Kidney (tissue), 14 donors: ENCODE results near the gene CAMK2N2. TPM values are rescaled to one million over a fixed set of nuclear protein-coding genes. Genes with fewer than 3 reads are reported as not detected.

ENCODE experiments used
- DNase-seq, 5 donors: peaks; one replicate each; pipeline ENCODE4 v3.0.0-alpha.2; 2013 to 2020
- FAIRE-seq: peaks from 2 replicates; lab custom pipeline; 2012; peaks lifted over from hg19 to GRCh38; lab: Jason Lieb, UNC
- H3K27ac ChIP-seq, 2 donors: one replicate each; pipeline ENCODE4 v1.7.0; 2013; ENCODE audit warnings: low read depth in 2 of 2, low read length in 2 of 2, inconsistent platforms in 1 of 2
- H3K27me3 ChIP-seq: one replicate; pipeline ENCODE4 v1.7.1; 2013; ENCODE audit warnings: low read length, inconsistent platforms; ENCODE audit not compliant: control insufficient read depth, insufficient read depth
- H3K36me3 ChIP-seq, 3 donors: one replicate each; pipeline versions ENCODE4 v1.7.0 to v1.7.1; 2013; ENCODE audit warnings: low read length in 3 of 3, control low read depth in 1 of 3, inconsistent platforms in 1 of 3; ENCODE audit not compliant: insufficient read depth in 3 of 3, control insufficient read depth in 2 of 3
- H3K4me1 ChIP-seq, 3 donors: one replicate each; pipeline versions ENCODE4 v1.7.0 to v1.7.1; 2013; ENCODE audit warnings: low read length in 3 of 3, inconsistent platforms in 1 of 3, low read depth in 1 of 3; ENCODE audit not compliant: control insufficient read depth in 2 of 3, insufficient read depth in 2 of 3
- H3K4me3 ChIP-seq, 3 donors: one replicate each; pipeline versions ENCODE4 v1.7.0 to v1.8.1; 2013; ENCODE audit warnings: low read length in 3 of 3, control low read depth in 1 of 3, inconsistent platforms in 1 of 3
- H3K9ac ChIP-seq, 3 donors: one replicate each; pipeline versions ENCODE4 v1.7.0 to v1.7.1; 2013; ENCODE audit warnings: low read length in 3 of 3, control low read depth in 1 of 3, inconsistent platforms in 1 of 3
- H3K9me3 ChIP-seq, 3 donors: one replicate each; pipeline versions ENCODE4 v1.7.0 to v1.7.1; 2013; ENCODE audit warnings: low read length in 3 of 3, control low read depth in 1 of 3, inconsistent platforms in 1 of 3; ENCODE audit not compliant: control insufficient read depth in 2 of 3, insufficient read depth in 1 of 3
- intact Hi-C: fragments of 100-400 bp; cut with DNase I; formaldehyde crosslinking; loops from one replicate; pipeline ENCODE4 v1.11.1; 2022
- polyA plus RNA-seq: library from polyadenylated mRNA; stranded (reverse); fragments of 350-450 nt; fragmentation: Illumina TruSeq; extraction: RNeasy Lipid Tissue Mini Kit (QIAGEN cat#74804); gene quantifications from one replicate; pipeline ENCODE4 v1.2.3, GENCODE V29; 2014; ENCODE audit warnings: low read depth, low replicate concordance; ENCODE audit not compliant: insufficient read depth
- total RNA-seq: library from RNA; stranded (reverse); fragmentation: NEBNext Ultra II Directional; extraction: Animal tissue kit (Norgen Biotek cat#: 25700); gene quantifications from one replicate; pipeline ENCODE4 v1.2.1, GENCODE V29; 2021
- TF ChIP-seq, protein P1 (sequence below): IDR thresholded peaks from 3 replicates; pipeline ENCODE4 v1.5.1; 2012; ENCODE audit warnings: mild to moderate bottlenecking, moderate library complexity, borderline replicate concordance; ENCODE audit not compliant: insufficient read depth; ENCODE audit errors: extremely low read depth
- donor health status: control.
- donor health status: control.
- donor health status: control.
- donor health status: control.
- donor health status: control.
- donor health status: DM: yes; HTN: yes; CAD: no.
- donor health status: Normal renal cell carcinoma (clear cell type).

The CAMK2N2 gene
- total and polyA plus RNA-seq, 2 donors from 2014 or later: 0.31 to 0.39 TPM

- Histone ChIP-seq H3K9me3 (no peaks in the 10 kb centered on the region), H3K27ac (no peak overlapping the region), H3K27me3 (peaks cover 5% of the 10 kb centered on the region), H3K9ac (no peak overlapping the region), H3K4me1 (peaks cover 0 to 3% (median 0%) of the 10 kb centered on the region in 3 donors), H3K4me3 (no peak overlapping the region), H3K36me3 (peaks cover 0 to under 1% (median 0%) of the 10 kb centered on the region in 3 donors)
- TF ChIP-seq, protein P1, sequence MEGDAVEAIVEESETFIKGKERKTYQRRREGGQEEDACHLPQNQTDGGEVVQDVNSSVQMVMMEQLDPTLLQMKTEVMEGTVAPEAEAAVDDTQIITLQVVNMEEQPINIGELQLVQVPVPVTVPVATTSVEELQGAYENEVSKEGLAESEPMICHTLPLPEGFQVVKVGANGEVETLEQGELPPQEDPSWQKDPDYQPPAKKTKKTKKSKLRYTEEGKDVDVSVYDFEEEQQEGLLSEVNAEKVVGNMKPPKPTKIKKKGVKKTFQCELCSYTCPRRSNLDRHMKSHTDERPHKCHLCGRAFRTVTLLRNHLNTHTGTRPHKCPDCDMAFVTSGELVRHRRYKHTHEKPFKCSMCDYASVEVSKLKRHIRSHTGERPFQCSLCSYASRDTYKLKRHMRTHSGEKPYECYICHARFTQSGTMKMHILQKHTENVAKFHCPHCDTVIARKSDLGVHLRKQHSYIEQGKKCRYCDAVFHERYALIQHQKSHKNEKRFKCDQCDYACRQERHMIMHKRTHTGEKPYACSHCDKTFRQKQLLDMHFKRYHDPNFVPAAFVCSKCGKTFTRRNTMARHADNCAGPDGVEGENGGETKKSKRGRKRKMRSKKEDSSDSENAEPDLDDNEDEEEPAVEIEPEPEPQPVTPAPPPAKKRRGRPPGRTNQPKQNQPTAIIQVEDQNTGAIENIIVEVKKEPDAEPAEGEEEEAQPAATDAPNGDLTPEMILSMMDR: no peak
- FAIRE-seq (no peak), DNase-seq (no peak)
- intact Hi-C loops: no loop called here
Measured at GRCh38 chr3:184237211-184237610, 24.1 kb downstream of the CAMK2N2 start.

- intact Hi-C loops: no loop called here
- TF ChIP-seq, protein P1: no peak
- no peak for FAIRE-seq
- Histone ChIP-seq H3K27ac (no peak overlapping the region), H3K27me3 (peaks cover 11% of the 10 kb centered on the region), H3K36me3 (no peaks in the 10 kb centered on the region), H3K9ac (no peak overlapping the region), H3K9me3 (no peaks in the 10 kb centered on the region), H3K4me3 (no peak overlapping the region), H3K4me1 (peaks cover 0 to under 1% (median 0%) of the 10 kb centered on the region in 3 donors)
- no peak for DNase-seq
Measured at GRCh38 chr3:184236636-184237035, 24.7 kb downstream of the CAMK2N2 start.

GRCh38 chr3:184236033-184236410 is 25.3 kb downstream of the CAMK2N2 start:
- Histone ChIP-seq H3K27ac (no peak overlapping the region), H3K27me3 (peaks cover 16% of the 10 kb centered on the region), H3K4me3 (no peak overlapping the region), H3K9me3 (no peaks in the 10 kb centered on the region), H3K4me1 (no peaks in the 10 kb centered on the region), H3K36me3 (no peaks in the 10 kb centered on the region), H3K9ac (no peak overlapping the region)
- FAIRE-seq (no peak), DNase-seq (no peak)
- intact Hi-C loops: no loop called here
- TF ChIP-seq, protein P1: no peak
